RWPE1 (cell line): Measurements from ENCODE around the gene SORT1.

Source experiments
- CTCF ChIA-PET: fragments of 350-600 bp; sonication (Branson Sonifier 250); formaldehyde crosslinking; extraction: SDS; loops from one replicate; lab custom pipeline; 2021; lab: Yijun Ruan, JAX
- POLR2A ChIA-PET: fragments of 400-600 bp; formaldehyde crosslinking; extraction: SDS; loops from one replicate; lab custom pipeline; 2020; ENCODE audit warnings: antibody characterized with exemption; ENCODE audit not compliant: low non-redundant PET; lab: Yijun Ruan, JAX
- DNase-seq: peaks from one replicate; pipeline ENCODE4 v3.0.0; 2012; ENCODE audit warnings: low spot score
- H3K27ac ChIP-seq: fragments of 450-650 bp; 2 replicates; pipeline ENCODE4 v1.5.1; 2017
- TF ChIP-seq, protein P1 (sequence below): fragments of 450-650 bp; conservative IDR thresholded peaks from 2 replicates; pipeline ENCODE4 v1.5.1; 2017; ENCODE audit warnings: low read depth, mild to moderate bottlenecking

The SORT1 gene

DNA sequence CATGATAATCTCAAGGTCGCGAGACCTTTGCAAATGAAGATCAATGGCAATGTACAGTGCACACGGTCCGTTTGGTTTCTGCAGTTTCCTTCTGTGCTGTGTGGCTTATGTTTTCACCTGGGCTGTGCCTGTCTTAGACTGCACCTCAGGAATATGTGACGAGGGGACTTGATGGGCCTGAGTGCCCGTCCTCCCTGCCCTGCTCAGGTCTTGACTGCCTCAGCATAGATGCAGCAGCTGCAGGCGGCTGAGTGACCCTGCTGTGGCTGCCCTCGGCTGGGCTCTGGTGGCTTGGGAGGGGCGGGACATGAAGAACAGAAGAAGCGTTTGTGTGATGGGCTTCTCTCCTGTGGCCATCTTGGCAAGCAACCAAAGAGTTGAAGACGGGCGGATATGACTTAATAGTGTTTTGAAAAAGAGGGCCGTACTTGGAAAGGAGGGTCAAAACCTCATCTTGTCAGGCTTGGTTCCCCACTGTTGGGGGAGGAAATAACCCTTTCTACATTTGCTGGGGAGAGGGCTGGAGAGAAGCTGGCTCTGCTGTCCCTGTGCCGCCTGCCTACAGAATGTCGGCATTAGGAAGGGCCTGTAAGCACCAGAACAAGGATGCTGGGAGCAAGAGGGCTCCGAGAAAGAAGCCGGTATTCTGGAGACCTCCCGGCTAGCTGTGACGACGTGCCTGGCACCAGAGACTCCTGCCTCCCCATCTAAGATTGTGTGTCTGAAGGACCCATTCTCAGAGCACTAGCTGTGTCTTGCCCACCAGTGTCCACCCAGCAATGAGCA lies 98.0 kb downstream of the SORT1 start:
- TF ChIP-seq, protein P1, sequence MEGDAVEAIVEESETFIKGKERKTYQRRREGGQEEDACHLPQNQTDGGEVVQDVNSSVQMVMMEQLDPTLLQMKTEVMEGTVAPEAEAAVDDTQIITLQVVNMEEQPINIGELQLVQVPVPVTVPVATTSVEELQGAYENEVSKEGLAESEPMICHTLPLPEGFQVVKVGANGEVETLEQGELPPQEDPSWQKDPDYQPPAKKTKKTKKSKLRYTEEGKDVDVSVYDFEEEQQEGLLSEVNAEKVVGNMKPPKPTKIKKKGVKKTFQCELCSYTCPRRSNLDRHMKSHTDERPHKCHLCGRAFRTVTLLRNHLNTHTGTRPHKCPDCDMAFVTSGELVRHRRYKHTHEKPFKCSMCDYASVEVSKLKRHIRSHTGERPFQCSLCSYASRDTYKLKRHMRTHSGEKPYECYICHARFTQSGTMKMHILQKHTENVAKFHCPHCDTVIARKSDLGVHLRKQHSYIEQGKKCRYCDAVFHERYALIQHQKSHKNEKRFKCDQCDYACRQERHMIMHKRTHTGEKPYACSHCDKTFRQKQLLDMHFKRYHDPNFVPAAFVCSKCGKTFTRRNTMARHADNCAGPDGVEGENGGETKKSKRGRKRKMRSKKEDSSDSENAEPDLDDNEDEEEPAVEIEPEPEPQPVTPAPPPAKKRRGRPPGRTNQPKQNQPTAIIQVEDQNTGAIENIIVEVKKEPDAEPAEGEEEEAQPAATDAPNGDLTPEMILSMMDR: no peak
- ChIA-PET CTCF (no interaction called here), POLR2A (no interaction called here)
- no peak overlapping the region for H3K27ac ChIP-seq
- no peak for DNase-seq

DNA sequence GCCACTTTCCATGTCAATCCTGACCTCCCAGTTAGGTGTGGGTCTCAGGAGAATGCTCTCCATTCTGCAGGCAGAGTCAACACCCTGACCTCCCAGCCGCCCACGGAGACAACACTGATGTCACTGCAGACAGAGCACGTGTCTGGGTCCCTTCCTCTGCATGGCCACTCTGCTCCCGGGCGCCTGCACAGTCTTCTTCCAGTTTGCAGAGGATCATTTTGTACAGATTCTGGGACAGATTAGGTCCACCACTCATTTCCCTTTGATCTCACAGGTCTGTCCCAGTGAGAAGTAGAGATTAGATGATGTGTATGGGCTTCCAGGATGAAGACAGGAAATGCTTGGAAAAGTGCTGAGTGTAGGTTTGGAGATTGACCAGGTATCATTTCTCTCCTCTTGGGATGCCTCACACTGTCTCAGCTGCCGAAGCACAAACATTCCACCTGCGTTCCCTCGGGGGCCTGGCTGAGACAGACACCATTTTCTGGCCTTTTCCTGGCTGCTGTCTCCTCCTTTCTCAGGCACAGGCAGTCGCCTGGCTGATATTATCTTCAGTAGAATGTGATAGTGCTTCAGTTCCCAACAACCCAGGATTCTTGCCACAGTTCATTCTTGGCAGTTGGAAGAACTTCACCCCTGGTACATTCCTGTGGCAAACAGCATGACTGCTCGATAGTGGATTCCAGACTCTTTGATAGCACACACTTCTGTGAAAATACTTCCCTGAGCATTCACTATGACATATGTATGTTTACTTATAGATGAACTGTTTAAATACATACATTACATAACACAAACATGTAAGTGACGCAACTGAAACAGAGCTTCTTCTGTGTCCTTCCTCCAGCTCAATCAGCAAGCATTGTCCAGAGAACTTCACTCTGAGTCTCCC lies 98.8 kb downstream of the SORT1 start:
- no peak for DNase-seq
- H3K27ac ChIP-seq: no peak overlapping the region
- ChIA-PET CTCF (no interaction called here), POLR2A (no interaction called here)
- TF ChIP-seq, protein P1: no peak

DNA sequence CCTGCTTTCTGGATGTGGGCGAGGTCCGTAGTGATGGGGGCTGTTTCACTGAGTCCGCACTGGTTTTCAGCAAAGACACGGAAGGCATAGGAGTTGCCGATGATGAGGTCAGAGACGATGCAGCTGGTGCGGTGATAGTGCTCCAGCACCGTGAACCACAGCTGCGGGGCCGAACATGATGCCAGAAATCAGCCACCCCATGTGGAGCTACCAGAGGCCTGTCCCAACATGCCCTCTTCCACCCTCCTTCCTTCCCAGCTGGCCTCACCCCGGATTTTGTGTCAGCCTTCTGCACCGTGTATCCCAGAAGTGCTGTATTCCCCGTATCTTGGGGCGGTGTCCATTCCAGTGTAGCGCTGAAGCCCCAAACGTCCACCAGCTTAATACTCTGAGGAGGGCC lies 100.9 kb downstream of the SORT1 start:
- no peak for DNase-seq
- CTCF ChIA-PET: interaction anchor here (0.7 kb wide), 1 partner anchor 20 kb away, joined by 4 read pairs; no protein-coding TSS in a partner anchor
- no peak overlapping the region for H3K27ac ChIP-seq
- POLR2A ChIA-PET: no interaction called here
- TF ChIP-seq, protein P1: no peak

DNA sequence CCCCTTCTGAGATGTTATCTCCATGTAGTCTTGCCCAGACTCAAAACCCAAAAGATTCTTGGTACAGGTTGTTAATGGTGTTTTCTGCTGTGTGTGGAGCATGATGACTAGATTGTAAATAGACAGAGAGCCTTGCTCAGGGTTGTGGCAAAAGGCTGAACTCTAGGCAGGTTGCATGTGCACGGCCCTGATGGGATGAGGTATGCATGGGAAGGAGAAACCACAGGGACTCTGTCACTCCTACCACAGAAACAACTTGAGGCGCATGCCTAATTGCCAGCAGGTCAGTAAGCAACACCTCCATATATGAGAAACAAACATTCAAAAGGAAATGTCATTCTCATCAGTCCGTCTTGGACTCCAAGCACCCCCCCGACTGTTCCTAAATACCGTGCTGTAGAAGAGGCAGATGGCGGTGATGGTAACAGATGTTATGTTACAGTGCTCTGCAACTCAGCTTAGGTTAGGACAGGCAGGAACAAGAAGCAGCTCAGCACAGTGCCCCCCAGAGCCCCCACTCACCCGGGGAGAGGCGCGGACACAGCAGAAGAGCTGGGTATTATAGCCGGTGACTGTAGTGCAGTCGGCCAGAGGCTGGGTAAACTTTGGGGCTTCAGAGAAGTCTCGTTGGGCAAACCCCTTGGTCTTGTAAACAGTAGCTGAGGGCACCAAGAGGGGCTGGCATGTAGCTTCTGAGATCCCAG lies 101.9 kb downstream of the SORT1 start:
- DNase-seq: no peak
- TF ChIP-seq, protein P1: no peak
- CTCF ChIA-PET: interaction anchor here (0.7 kb wide), 2 partner anchors 19 to 238 kb away, joined by 4 to 6 read pairs; no protein-coding TSS in a partner anchor
- POLR2A ChIA-PET: no interaction called here
- no peak overlapping the region for H3K27ac ChIP-seq

DNA sequence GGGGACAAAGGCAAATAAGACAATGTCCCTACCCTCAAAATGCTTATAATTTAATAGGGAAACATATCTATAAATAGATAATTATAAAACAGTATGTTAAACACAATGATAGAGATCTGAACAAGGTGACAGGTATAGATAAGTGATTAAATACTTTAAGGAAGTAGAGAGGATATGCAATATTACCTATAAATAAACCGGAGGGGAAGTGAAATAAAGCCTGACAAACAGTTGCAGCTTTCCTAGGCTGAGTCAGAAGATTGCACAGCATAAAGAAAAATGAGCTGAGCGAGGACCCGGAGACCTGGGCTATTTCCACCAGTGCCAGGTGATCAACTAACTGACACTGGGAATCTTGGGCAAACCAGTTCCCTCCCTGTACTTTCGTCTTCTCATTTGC lies 103.2 kb downstream of the SORT1 start:
- CTCF ChIA-PET: no interaction called here
- POLR2A ChIA-PET: no interaction called here
- TF ChIP-seq, protein P1: no peak
- H3K27ac ChIP-seq: no peak overlapping the region
- no peak for DNase-seq

DNA sequence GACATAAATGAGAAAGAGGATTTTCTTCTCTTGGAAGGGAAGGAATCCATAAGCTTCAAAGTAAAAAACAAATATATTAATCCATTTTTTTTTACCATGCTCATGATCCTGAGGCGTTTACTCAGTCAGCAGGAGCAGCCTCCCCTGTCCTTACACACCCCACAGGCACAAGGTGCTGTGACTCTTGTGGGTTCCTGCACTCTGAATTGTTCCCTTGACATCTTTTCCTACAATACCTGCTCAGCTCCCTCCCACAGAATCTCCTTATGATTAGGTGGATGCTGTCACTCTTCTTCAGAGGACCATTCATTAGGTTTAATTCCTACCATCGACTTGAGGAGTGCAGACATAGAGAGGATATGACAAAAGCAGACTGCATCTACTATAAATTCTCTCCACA lies 104.7 kb downstream of the SORT1 start:
- CTCF ChIA-PET: interaction anchor here (0.6 kb wide), 1 partner anchor 92 kb away, joined by 4 read pairs; no protein-coding TSS in a partner anchor
- POLR2A ChIA-PET: interaction anchor here (0.6 kb wide), 1 partner anchor 193 kb away, joined by 3 read pairs; no protein-coding TSS in a partner anchor
- no peak overlapping the region for H3K27ac ChIP-seq
- DNase-seq: no peak
- TF ChIP-seq, protein P1: no peak
